ENCODE results near the gene WNT8A. TPM values are rescaled to one million over a fixed set of nuclear protein-coding genes. Genes with fewer than 3 reads are reported as not detected.

Gene WNT8A
- polyA plus RNA-seq, 3 donors = not detected

DNA sequence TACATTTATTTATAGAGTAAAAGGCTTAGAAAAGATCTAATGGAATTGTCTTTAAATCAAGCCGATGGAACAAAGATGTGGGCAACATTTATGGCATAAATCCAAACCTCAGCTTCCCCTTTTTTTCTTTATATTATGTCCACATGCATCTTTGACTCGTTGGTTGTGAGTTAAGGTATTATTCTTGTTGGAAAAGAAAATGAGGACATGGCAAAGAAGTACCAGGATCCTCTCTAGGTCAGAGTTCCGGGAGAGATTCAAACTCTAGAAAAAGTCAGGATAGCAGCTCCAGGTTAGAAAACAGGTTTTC lies 55.9 kb downstream of the WNT8A start:
- Histone ChIP-seq H3K4me1 (ENCODE audit: control insufficient read depth in 1 of 2, insufficient read depth in 2 of 2, low read length in 2 of 2) (peaks cover 9 to 11% of the 10 kb centered on the region in 2 donors), H3K4me3 (replicated peaks in 1 of 3; ENCODE audit: low read depth in 2 of 3, low read length in 3 of 3) (no peak overlapping the region), H3K4me2 (replicated peaks; ENCODE audit: extremely low read depth, low read length, poor library complexity, severe bottlenecking) (peak overlapping the region; percentile 46), H3K27ac (ENCODE audit: low read depth in 1 of 2, low read length in 2 of 2) (no peak overlapping the region), H3K36me3 (replicated peaks in 1 of 2; ENCODE audit: control insufficient read depth in 1 of 2, insufficient read depth in 2 of 2, low read length in 2 of 2) (no peaks in the 10 kb centered on the region), H3K9ac (ENCODE audit: insufficient read depth, low read length, poor library complexity, severe bottlenecking) (no peak overlapping the region), H3K27me3 (ENCODE audit: control insufficient read depth in 2 of 2, insufficient read depth in 2 of 2, low read length in 2 of 2) (peaks cover 34 to 47% of the 10 kb centered on the region in 2 donors), H4K20me1 (ENCODE audit: insufficient read depth, low read length) (no peaks in the 10 kb centered on the region), H3K9me3 (replicated peaks in 1 of 2; ENCODE audit: control insufficient read depth in 1 of 2, insufficient read depth in 1 of 2, low read length in 2 of 2) (no peaks in the 10 kb centered on the region), H3K79me2 (ENCODE audit: insufficient read depth, low read length) (no peaks in the 10 kb centered on the region), H2AFZ (ENCODE audit: insufficient read depth, low read depth, low read length, poor library complexity, severe bottlenecking) (no peak overlapping the region)
- no peak overlapping the region for H3K27ac Mint-ChIP-seq
- peak overlapping the region; percentile 6 to 79 for H3K4me3 Mint-ChIP-seq
- intact Hi-C loops (cut with micrococcal nuclease) = loop anchor here (10.0 kb wide), 3 partner anchors 365 to 515 kb away; no protein-coding TSS in a partner anchor
- peak; percentile 37 to 70 (median 40) for DNase-seq
- peaks cover 2 to 7% (median 5%) of the 10 kb centered on the region in 7 donors for H3K9me3 Mint-ChIP-seq
- no peaks in the 10 kb centered on the region for H3K36me3 Mint-ChIP-seq
- no CpG with 5 or more reads among the region's 3 CpGs for WGBS (ENCODE audit: insufficient coverage)
- TF ChIP-seq, protein P1, sequence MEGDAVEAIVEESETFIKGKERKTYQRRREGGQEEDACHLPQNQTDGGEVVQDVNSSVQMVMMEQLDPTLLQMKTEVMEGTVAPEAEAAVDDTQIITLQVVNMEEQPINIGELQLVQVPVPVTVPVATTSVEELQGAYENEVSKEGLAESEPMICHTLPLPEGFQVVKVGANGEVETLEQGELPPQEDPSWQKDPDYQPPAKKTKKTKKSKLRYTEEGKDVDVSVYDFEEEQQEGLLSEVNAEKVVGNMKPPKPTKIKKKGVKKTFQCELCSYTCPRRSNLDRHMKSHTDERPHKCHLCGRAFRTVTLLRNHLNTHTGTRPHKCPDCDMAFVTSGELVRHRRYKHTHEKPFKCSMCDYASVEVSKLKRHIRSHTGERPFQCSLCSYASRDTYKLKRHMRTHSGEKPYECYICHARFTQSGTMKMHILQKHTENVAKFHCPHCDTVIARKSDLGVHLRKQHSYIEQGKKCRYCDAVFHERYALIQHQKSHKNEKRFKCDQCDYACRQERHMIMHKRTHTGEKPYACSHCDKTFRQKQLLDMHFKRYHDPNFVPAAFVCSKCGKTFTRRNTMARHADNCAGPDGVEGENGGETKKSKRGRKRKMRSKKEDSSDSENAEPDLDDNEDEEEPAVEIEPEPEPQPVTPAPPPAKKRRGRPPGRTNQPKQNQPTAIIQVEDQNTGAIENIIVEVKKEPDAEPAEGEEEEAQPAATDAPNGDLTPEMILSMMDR (IDR thresholded peaks at IDR 0.05) = no peak
- H3K4me1 Mint-ChIP-seq = peaks cover 12% of the 10 kb centered on the region
- peaks cover 38 to 56% (median 47%) of the 10 kb centered on the region in 3 donors for H3K27me3 Mint-ChIP-seq (ENCODE audit: low read depth in 3 of 3)

DNA sequence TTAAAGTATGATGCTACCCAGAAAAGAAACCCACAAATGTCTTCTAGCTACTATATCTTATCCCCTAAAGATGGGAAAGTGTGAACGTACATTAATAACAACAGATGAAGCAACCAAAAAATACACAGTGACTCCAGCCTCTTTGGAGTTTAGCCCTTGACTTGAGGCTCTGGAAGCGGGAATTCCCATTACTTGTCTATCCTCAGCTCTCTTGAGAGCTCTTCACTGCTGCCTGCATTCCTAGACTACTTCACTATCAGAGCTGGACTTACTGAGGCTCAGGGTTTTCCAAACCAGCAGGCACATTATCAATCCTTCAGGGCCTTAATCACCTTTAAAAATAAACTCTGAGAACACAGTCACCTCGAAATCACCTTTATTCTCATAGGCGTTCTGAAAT lies 56.4 kb downstream of the WNT8A start:
- TF ChIP-seq, protein P1 (IDR thresholded peaks at IDR 0.05) = no peak
- H4K20me1 ChIP-seq (ENCODE audit: insufficient read depth, low read length) = no peaks in the 10 kb centered on the region
- H3K4me3 Mint-ChIP-seq = peak overlapping the region in 1 of 2 donors; percentile 79
- no peaks in the 10 kb centered on the region for H3K36me3 ChIP-seq (replicated peaks in 1 of 2; ENCODE audit: control insufficient read depth in 1 of 2, insufficient read depth in 2 of 2, low read length in 2 of 2)
- peaks cover 38 to 56% (median 47%) of the 10 kb centered on the region in 3 donors for H3K27me3 Mint-ChIP-seq (ENCODE audit: low read depth in 3 of 3)
- no peak overlapping the region for H3K27ac ChIP-seq (ENCODE audit: low read depth in 1 of 2, low read length in 2 of 2)
- peaks cover 2 to 7% (median 5%) of the 10 kb centered on the region in 7 donors for H3K9me3 Mint-ChIP-seq
- no peak for DNase-seq
- no peak overlapping the region for H3K4me2 ChIP-seq (replicated peaks; ENCODE audit: extremely low read depth, low read length, poor library complexity, severe bottlenecking)
- H2AFZ ChIP-seq (ENCODE audit: insufficient read depth, low read depth, low read length, poor library complexity, severe bottlenecking) = no peak overlapping the region
- H3K4me3 ChIP-seq (replicated peaks in 1 of 3; ENCODE audit: low read depth in 2 of 3, low read length in 3 of 3) = no peak overlapping the region
- H3K27ac Mint-ChIP-seq = no peak overlapping the region
- H3K9me3 ChIP-seq (replicated peaks in 1 of 2; ENCODE audit: control insufficient read depth in 1 of 2, insufficient read depth in 1 of 2, low read length in 2 of 2) = no peaks in the 10 kb centered on the region
- 100% methylated on average over 3 of the region's 4 CpGs for WGBS (ENCODE audit: insufficient coverage)
- peaks cover 9 to 11% of the 10 kb centered on the region in 2 donors for H3K4me1 ChIP-seq (ENCODE audit: control insufficient read depth in 1 of 2, insufficient read depth in 2 of 2, low read length in 2 of 2)
- no peaks in the 10 kb centered on the region for H3K79me2 ChIP-seq (ENCODE audit: insufficient read depth, low read length)
- no peaks in the 10 kb centered on the region for H3K36me3 Mint-ChIP-seq
- intact Hi-C loops (cut with micrococcal nuclease) = no loop called here
- H3K9ac ChIP-seq (ENCODE audit: insufficient read depth, low read length, poor library complexity, severe bottlenecking) = no peak overlapping the region
- H3K27me3 ChIP-seq (ENCODE audit: control insufficient read depth in 2 of 2, insufficient read depth in 2 of 2, low read length in 2 of 2) = peaks cover 34 to 47% of the 10 kb centered on the region in 2 donors
- peaks cover 12% of the 10 kb centered on the region for H3K4me1 Mint-ChIP-seq

Small RNAs within 50 kb of the gene (small RNA-seq; reads per million reads assigned to genes)
- not detected for gene RNU6-1148P (ENCODE audit: insufficient read length, low read depth)
- gene RNU6-460P (ENCODE audit: insufficient read length, low read depth) = 1.2 reads per million
- gene RNU6-888P (ENCODE audit: insufficient read length, low read depth) = not detected

Other genes starting within 250 kb of the WNT8A start
- gene MYOT, start 216.2 kb upstream of the WNT8A start, polyA plus RNA-seq = not detected
- under 1 TPM in 1 of 3 donors, not detected in 2; 0.08 TPM for gene PKD2L2, start 194.6 kb upstream of the WNT8A start, polyA plus RNA-seq
- gene FAM13B, start 51.0 kb upstream of the WNT8A start, polyA plus RNA-seq = 10 to 100 TPM; 11.5 to 17.0 (median 12.9) TPM
- gene NME5, start 55.4 kb downstream of the WNT8A start, polyA plus RNA-seq = not detected
- gene BRD8, start 94.6 kb downstream of the WNT8A start, polyA plus RNA-seq = 10 to 100 TPM in 2 of 3 donors, 1 to 10 TPM in 1; 9.8 to 19.6 (median 17.6) TPM
- not detected for gene KIF20A, start 95.1 kb downstream of the WNT8A start, polyA plus RNA-seq
- 10 to 100 TPM in 2 of 3 donors, 1 to 10 TPM in 1; 7.8 to 15.9 (median 12.8) TPM for gene CDC23, start 129.3 kb downstream of the WNT8A start, polyA plus RNA-seq
- gene GFRA3, start 190.6 kb downstream of the WNT8A start, polyA plus RNA-seq = not detected
- gene CDC25C, start 247.8 kb downstream of the WNT8A start, polyA plus RNA-seq = not detected